WERI-Rb-1 (cell line): ENCODE data around the gene RSPO1.

Source experiments
- DNase-seq: peaks from one replicate; pipeline ENCODE4 v3.0.0-alpha.2; 2020
- H3K27ac ChIP-seq: fragments of 250-450 bp; sonication (Bioruptor Pico); 2 replicates; pipeline ENCODE4 v1.5.1; 2020; ENCODE audit warnings: mild to moderate bottlenecking, moderate library complexity
- H3K27me3 ChIP-seq: fragments of 250-450 bp; sonication (Bioruptor Pico); 2 replicates; pipeline ENCODE4 v1.5.1; 2021; ENCODE audit warnings: mild to moderate bottlenecking, low read depth, moderate library complexity; ENCODE audit not compliant: insufficient read depth, severe bottlenecking
- H3K36me3 ChIP-seq: fragments of 250-450 bp; sonication (Bioruptor Pico); 2 replicates; pipeline ENCODE4 v1.5.1; 2020; ENCODE audit warnings: mild to moderate bottlenecking, moderate library complexity
- H3K4me3 ChIP-seq: 2 replicates; pipeline ENCODE4 v1.5.1; 2011; ENCODE audit warnings: low read depth, mild to moderate bottlenecking, control low read depth, low read length
- H3K9me3 ChIP-seq: fragments of 250-450 bp; sonication (Bioruptor Pico); 2 replicates; pipeline ENCODE4 v1.5.1; 2021; ENCODE audit warnings: mild to moderate bottlenecking, moderate library complexity; ENCODE audit not compliant: severe bottlenecking
- TF ChIP-seq, protein P1 (sequence below): IDR thresholded peaks from 2 replicates; pipeline ENCODE4 v1.5.1; 2011; ENCODE audit warnings: low read depth, mild to moderate bottlenecking, control low read depth, inconsistent platforms, low read length

Gene RSPO1

GRCh38 chr1:37653906-37654305 is 19.2 kb upstream of the RSPO1 start:
- TF ChIP-seq, protein P1, sequence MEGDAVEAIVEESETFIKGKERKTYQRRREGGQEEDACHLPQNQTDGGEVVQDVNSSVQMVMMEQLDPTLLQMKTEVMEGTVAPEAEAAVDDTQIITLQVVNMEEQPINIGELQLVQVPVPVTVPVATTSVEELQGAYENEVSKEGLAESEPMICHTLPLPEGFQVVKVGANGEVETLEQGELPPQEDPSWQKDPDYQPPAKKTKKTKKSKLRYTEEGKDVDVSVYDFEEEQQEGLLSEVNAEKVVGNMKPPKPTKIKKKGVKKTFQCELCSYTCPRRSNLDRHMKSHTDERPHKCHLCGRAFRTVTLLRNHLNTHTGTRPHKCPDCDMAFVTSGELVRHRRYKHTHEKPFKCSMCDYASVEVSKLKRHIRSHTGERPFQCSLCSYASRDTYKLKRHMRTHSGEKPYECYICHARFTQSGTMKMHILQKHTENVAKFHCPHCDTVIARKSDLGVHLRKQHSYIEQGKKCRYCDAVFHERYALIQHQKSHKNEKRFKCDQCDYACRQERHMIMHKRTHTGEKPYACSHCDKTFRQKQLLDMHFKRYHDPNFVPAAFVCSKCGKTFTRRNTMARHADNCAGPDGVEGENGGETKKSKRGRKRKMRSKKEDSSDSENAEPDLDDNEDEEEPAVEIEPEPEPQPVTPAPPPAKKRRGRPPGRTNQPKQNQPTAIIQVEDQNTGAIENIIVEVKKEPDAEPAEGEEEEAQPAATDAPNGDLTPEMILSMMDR = no peak
- Histone ChIP-seq H3K4me3 (no peak overlapping the region), H3K27ac (no peak overlapping the region), H3K9me3 (no peaks in the 10 kb centered on the region), H3K27me3 (no peaks in the 10 kb centered on the region), H3K36me3 (no peaks in the 10 kb centered on the region)
- no peak for DNase-seq

DNA sequence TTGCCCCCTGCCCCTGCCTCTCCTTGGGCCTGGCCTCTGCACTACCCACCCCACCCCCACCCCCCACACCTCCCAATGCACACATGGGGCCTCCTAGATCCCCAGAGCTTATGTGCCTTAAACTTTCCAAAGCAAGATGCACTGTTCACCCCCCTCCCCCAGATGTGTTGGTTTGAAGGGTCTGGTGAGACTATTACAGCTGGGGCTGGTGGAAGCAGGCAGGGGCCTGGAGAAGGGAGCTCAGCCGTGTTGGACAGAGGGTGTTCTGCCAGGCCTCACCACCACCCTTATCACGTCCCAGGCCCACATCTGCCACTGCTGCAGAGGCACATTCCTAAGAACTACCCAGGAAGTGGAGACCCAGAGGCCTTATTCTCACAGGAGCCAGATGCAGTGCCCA is 18.3 kb upstream of the RSPO1 start:
- no peak for DNase-seq
- TF ChIP-seq, protein P1 = no peak

DNA sequence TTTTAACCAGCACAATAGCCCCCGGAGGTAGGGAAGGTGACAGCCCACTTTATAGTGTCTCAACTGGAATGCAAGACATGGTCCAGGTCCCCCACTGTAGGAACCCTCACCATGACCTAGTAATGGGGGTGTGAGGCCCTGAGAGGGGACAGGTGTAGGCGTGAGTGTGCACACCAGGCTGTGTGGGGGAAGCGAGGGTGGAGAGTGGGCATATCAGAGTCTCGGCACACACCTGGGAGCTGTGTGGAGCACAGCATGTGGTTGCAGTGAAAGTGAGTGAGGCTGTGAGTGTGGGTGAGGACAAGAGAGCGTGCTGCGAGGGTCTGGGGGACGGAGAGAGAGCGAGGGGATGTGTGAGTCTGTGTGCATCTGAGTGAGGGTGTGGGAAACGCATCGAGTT is 17.1 kb upstream of the RSPO1 start:
- TF ChIP-seq, protein P1 = no peak
- H3K9me3 ChIP-seq = no peaks in the 10 kb centered on the region
- H3K27me3 ChIP-seq = no peaks in the 10 kb centered on the region
- no peak overlapping the region for H3K27ac ChIP-seq
- DNase-seq = no peak
- H3K4me3 ChIP-seq = no peak overlapping the region
- no peaks in the 10 kb centered on the region for H3K36me3 ChIP-seq

More for the DNA sequence above, 18.3 kb upstream of the RSPO1 start:
- Histone ChIP-seq H3K9me3 (no peaks in the 10 kb centered on the region), H3K36me3 (no peaks in the 10 kb centered on the region), H3K27me3 (no peaks in the 10 kb centered on the region), H3K4me3 (no peak overlapping the region), H3K27ac (no peak overlapping the region)

DNA sequence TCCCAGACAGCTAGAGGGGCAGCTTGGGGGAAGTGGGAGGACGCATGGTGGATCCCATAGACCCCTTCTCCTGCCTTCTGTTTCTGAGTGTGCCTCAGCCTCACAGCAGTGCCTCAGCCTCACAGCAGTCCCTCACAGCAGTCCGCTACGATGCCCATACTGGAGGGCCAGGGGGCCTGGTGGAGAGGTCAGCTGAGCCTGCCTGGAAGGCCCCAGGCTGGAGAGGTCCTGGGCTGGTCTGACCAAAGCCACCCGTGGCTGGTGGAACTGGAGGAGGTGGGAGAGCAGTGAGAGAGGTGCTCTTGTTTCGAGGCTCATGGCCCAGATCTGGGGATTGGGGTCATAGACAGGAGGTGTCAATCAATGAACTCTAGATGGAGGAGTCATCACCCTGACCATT is 16.0 kb upstream of the RSPO1 start:
- H3K9me3 ChIP-seq = no peaks in the 10 kb centered on the region
- TF ChIP-seq, protein P1 = no peak
- no peak overlapping the region for H3K4me3 ChIP-seq
- no peaks in the 10 kb centered on the region for H3K36me3 ChIP-seq
- DNase-seq = no peak
- no peaks in the 10 kb centered on the region for H3K27me3 ChIP-seq
- H3K27ac ChIP-seq = no peak overlapping the region

- Histone ChIP-seq H3K4me3 (no peak overlapping the region), H3K27me3 (no peaks in the 10 kb centered on the region), H3K36me3 (no peaks in the 10 kb centered on the region), H3K27ac (no peak overlapping the region), H3K9me3 (no peaks in the 10 kb centered on the region)
- TF ChIP-seq, protein P1 = no peak
- DNase-seq = no peak
Observed at GRCh38 chr1:37650173-37650572, 15.5 kb upstream of the RSPO1 start.

DNA sequence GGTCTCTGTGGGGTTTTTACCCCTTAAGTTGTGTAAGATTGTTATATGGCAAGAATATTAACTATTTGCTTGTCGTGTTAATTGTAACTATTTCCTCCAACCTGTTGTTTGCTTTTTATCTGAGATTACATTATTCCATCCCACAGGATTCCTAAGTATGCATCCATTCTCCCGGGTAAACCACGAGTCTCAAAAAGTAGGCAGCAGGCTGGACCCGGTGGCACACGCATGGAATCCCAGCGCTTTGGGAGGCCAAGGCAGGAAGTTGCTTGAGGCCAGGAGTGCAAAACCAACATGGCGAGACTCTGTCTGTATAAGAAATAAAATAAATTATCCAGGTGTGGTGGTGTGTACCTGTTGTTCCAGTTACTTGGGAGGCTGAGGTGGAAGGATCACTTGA is 12.6 kb upstream of the RSPO1 start:
- H3K36me3 ChIP-seq = no peaks in the 10 kb centered on the region
- H3K4me3 ChIP-seq = no peak overlapping the region
- DNase-seq = no peak
- H3K27ac ChIP-seq = no peak overlapping the region
- no peaks in the 10 kb centered on the region for H3K27me3 ChIP-seq
- TF ChIP-seq, protein P1 = no peak
- peaks cover 4% of the 10 kb centered on the region for H3K9me3 ChIP-seq
